Non-pigmented ciliary epithelial cell (primary cell): ENCODE results near the gene NF1.
A peak's percentile ranks its signal among the peaks of the same experiment; 100 is the strongest.
"Not testable (repeated sequence)": the region's sequence is repeated elsewhere in the genome, so short reads cannot be mapped to it uniquely, and the experiment has no call there.

Experiments
- DNase-seq: peaks from one replicate; pipeline ENCODE4 v3.0.0-alpha.2; 2010; ENCODE audit warnings: low read depth

NF1 gene

GRCh38 chr17:31329221-31329620 lies 234.4 kb downstream of the NF1 start:
- no peak for DNase-seq

- DNase-seq, result peak; percentile 60
Observed at GRCh38 chr17:31339906-31340661, 245.3 kb downstream of the NF1 start.

- not testable (repeated sequence) for DNase-seq
Observed at GRCh38 chr17:31345191-31345747, 250.5 kb downstream of the NF1 start.

- no peak for DNase-seq
Observed at GRCh38 chr17:31349454-31349853, 254.7 kb downstream of the NF1 start.

- DNase-seq, result no peak
Observed at GRCh38 chr17:31355935-31356334, 261.2 kb downstream of the NF1 start.

GRCh38 chr17:31357091-31357490 lies 262.3 kb downstream of the NF1 start:
- no peak for DNase-seq

GRCh38 chr17:31357839-31358394 lies 263.1 kb downstream of the NF1 start:
- DNase-seq, result no peak

- DNase-seq, result no peak
Observed at GRCh38 chr17:31364012-31364411, 269.2 kb downstream of the NF1 start.

- DNase-seq, result no peak
Observed at GRCh38 chr17:31366088-31366487, 271.3 kb downstream of the NF1 start.

GRCh38 chr17:31369266-31369665 lies 274.5 kb downstream of the NF1 start:
- peak; percentile 5 for DNase-seq

- DNase-seq, result peak; percentile 41
Observed at GRCh38 chr17:31371511-31372097, 276.8 kb downstream of the NF1 start.

GRCh38 chr17:31373150-31374093 lies 278.6 kb downstream of the NF1 start:
- peak; percentile 26 for DNase-seq

- no peak for DNase-seq
Observed at GRCh38 chr17:31374094-31374447, 279.3 kb downstream of the NF1 start.

GRCh38 chr17:31374503-31374902 lies 279.7 kb downstream of the NF1 start:
- DNase-seq, result no peak

- DNase-seq, result no peak
Observed at GRCh38 chr17:31378638-31379037, 283.9 kb downstream of the NF1 start.

GRCh38 chr17:31379597-31380205 lies 284.9 kb downstream of the NF1 start:
- DNase-seq, result no peak

- no peak for DNase-seq
Observed at GRCh38 chr17:31381165-31381668, 286.4 kb downstream of the NF1 start.

GRCh38 chr17:31382668-31383275 lies 288.0 kb downstream of the NF1 start:
- not testable (repeated sequence) for DNase-seq

- not testable (repeated sequence) for DNase-seq
Observed at GRCh38 chr17:31383488-31383887, 288.7 kb downstream of the NF1 start.

GRCh38 chr17:31385428-31386285 lies 290.9 kb downstream of the NF1 start:
- DNase-seq, result no peak
